Liver (tissue), 9 donors: ENCODE data around the gene RAB3A. TPM values are rescaled to one million over a fixed set of nuclear protein-coding genes. Genes with fewer than 3 reads are reported as not detected.

Experiments used
- DNase-seq: peaks from one replicate; pipeline ENCODE4 v3.0.0-alpha.2; 2017; ENCODE audit warnings: low spot score
- H3K27ac ChIP-seq, 2 donors: one replicate each; pipeline ENCODE4 v1.7.0; 2013; ENCODE audit warnings: inconsistent platforms in 2 of 2, low read length in 2 of 2, control low read depth in 1 of 2, low read depth in 1 of 2, mild to moderate bottlenecking in 1 of 2
- H3K27me3 ChIP-seq, 4 donors: one replicate each; pipeline versions ENCODE4 v1.6.1 to v1.7.0; 2013; ENCODE audit warnings: low read length in 3 of 4, inconsistent platforms in 1 of 4, mild to moderate bottlenecking in 1 of 4, moderate library complexity in 1 of 4; ENCODE audit not compliant: control insufficient read depth in 4 of 4, insufficient read depth in 4 of 4
- H3K36me3 ChIP-seq, 4 donors: one replicate each; pipeline versions ENCODE4 v1.6.1 to v1.7.0; 2013; ENCODE audit warnings: low read length in 3 of 4, mild to moderate bottlenecking in 3 of 4, low read depth in 1 of 4, moderate library complexity in 1 of 4; ENCODE audit not compliant: control insufficient read depth in 4 of 4, insufficient read depth in 3 of 4
- H3K4me1 ChIP-seq, 4 donors: one replicate each; pipeline versions ENCODE4 v1.6.1 to v1.7.0; 2013; ENCODE audit warnings: low read length in 3 of 4, mild to moderate bottlenecking in 3 of 4, moderate library complexity in 1 of 4; ENCODE audit not compliant: control insufficient read depth in 4 of 4, insufficient read depth in 4 of 4
- H3K4me3 ChIP-seq, 3 donors: one replicate each; pipeline versions ENCODE4 v1.6.1 to v1.7.0; 2013; ENCODE audit warnings: low read length in 3 of 3, control low read depth in 1 of 3, low read depth in 1 of 3, mild to moderate bottlenecking in 1 of 3
- H3K9ac ChIP-seq, 2 donors: one replicate each; pipeline ENCODE4 v1.7.0; 2013; ENCODE audit warnings: low read length in 2 of 2, mild to moderate bottlenecking in 2 of 2, moderate library complexity in 2 of 2, control low read depth in 1 of 2, low read depth in 1 of 2
- H3K9me3 ChIP-seq, 4 donors: one replicate each; pipeline versions ENCODE4 v1.6.1 to v1.7.0; 2013; ENCODE audit warnings: low read length in 3 of 4; ENCODE audit not compliant: control insufficient read depth in 4 of 4
- EGR1 ChIP-seq, 2 donors: IDR thresholded peaks; 2 replicates each; pipeline ENCODE4 v1.6.1; 2016 to 2018; ENCODE audit warnings: antibody characterized with exemption in 2 of 2, low read depth in 2 of 2
- FOXA1 ChIP-seq: IDR thresholded peaks from 2 replicates; pipeline ENCODE4 v1.6.1; 2016; ENCODE audit warnings: antibody characterized with exemption
- FOXA2 ChIP-seq: IDR thresholded peaks from 2 replicates; pipeline ENCODE4 v1.6.1; 2016; ENCODE audit warnings: antibody characterized with exemption
- GABPA ChIP-seq, 2 donors: IDR thresholded peaks in 1 of 2; conservative IDR thresholded peaks in 1 of 2; 2 replicates each; pipeline ENCODE4 v1.6.1; 2016; ENCODE audit warnings: antibody characterized with exemption in 2 of 2, mild to moderate bottlenecking in 1 of 2, moderate library complexity in 1 of 2
- HNF4A ChIP-seq, 2 donors: conservative IDR thresholded peaks; 2 replicates each; pipeline ENCODE4 v1.6.1; 2016; ENCODE audit warnings: antibody characterized with exemption in 2 of 2, mild to moderate bottlenecking in 2 of 2
- HNF4G ChIP-seq: IDR thresholded peaks from 2 replicates; pipeline ENCODE4 v1.6.1; 2016; ENCODE audit warnings: antibody characterized with exemption
- JUND ChIP-seq, 2 donors: IDR thresholded peaks; 2 replicates each; pipeline ENCODE4 v1.6.1; 2016; ENCODE audit warnings: antibody characterized with exemption in 2 of 2
- NR2F2 ChIP-seq: IDR thresholded peaks from 2 replicates; pipeline ENCODE4 v1.6.1; 2016; ENCODE audit warnings: antibody characterized with exemption
- RAD21 ChIP-seq, 2 donors: IDR thresholded peaks; 2 replicates each; pipeline ENCODE4 v1.6.1; 2016; ENCODE audit warnings: antibody characterized with exemption in 2 of 2, mild to moderate bottlenecking in 2 of 2
- RXRA ChIP-seq, 2 donors: IDR thresholded peaks; 2 replicates each; pipeline ENCODE4 v1.6.1; 2017 to 2018; ENCODE audit warnings: antibody characterized with exemption in 2 of 2, mild to moderate bottlenecking in 1 of 2
- SP1 ChIP-seq: IDR thresholded peaks from 2 replicates; pipeline ENCODE4 v1.6.1; 2018; ENCODE audit warnings: antibody characterized with exemption, mild to moderate bottlenecking
- TAF1 ChIP-seq: conservative IDR thresholded peaks from 2 replicates; pipeline ENCODE4 v1.6.1; 2016; ENCODE audit warnings: antibody characterized with exemption, mild to moderate bottlenecking
- YY1 ChIP-seq: IDR thresholded peaks from 2 replicates; pipeline ENCODE4 v1.6.1; 2016; ENCODE audit warnings: antibody characterized with exemption, mild to moderate bottlenecking
- WGBS: extraction: QIAGEN DNeasy Blood & Tissue Kit; methylation state at CpG from one replicate; pipeline ENCODE4 v1.1.7; 2013; 5-methylcytosine and 5-hydroxymethylcytosine counted together
- polyA plus RNA-seq, 2 donors: library from polyadenylated mRNA; stranded (reverse) in 1 of 2; unstranded in 1 of 2; fragments of 200-250 nt in 1 of 2; fragments of >200 nt in 1 of 2; fragmentation: Nextera tagmentation in 1 of 2; extraction: Ambion mirVana in 1 of 2; gene quantifications; one replicate each; pipeline versions ENCODE4 v1.2.1 to v1.2.3, GENCODE V29; 2013 to 2015
- total RNA-seq, 2 donors: library from RNA; depleted of rRNA; stranded (reverse); fragments of >200 nt; gene quantifications; one replicate each; pipeline ENCODE4 v1.2.3, GENCODE V29; 2014
- TF ChIP-seq, protein P1 (sequence below): IDR thresholded peaks from 2 replicates; pipeline ENCODE4 v1.6.1; 2016; ENCODE audit warnings: antibody characterized with exemption, mild to moderate bottlenecking
- TF ChIP-seq, protein P2 (sequence below): IDR thresholded peaks from 2 replicates; pipeline ENCODE4 v1.6.1; 2016; ENCODE audit warnings: antibody characterized with exemption
- TF ChIP-seq, protein P3 (sequence below): IDR thresholded peaks from 2 replicates; pipeline ENCODE4 v1.6.1; 2016; ENCODE audit warnings: antibody characterized with exemption
- TF ChIP-seq, protein P4 (sequence below): IDR thresholded peaks from 2 replicates; pipeline ENCODE4 v1.6.1; 2016; ENCODE audit warnings: antibody characterized with exemption
- TF ChIP-seq, protein P5 (sequence below): fragments of 150-350 bp; IDR thresholded peaks from 2 replicates; pipeline ENCODE4 v1.5.1; 2017; ENCODE audit warnings: improper control_type of control experiment, low read depth, low read length; ENCODE audit not compliant: missing input control
- donor health status: healthy.
- donor health status: healthy.
- donor health status: healthy.
- donor health status: healthy.
- donor health status: healthy.

The RAB3A gene
- total and polyA plus RNA-seq, 4 donors = 0.33 to 1.7 (median 0.79) TPM

DNA sequence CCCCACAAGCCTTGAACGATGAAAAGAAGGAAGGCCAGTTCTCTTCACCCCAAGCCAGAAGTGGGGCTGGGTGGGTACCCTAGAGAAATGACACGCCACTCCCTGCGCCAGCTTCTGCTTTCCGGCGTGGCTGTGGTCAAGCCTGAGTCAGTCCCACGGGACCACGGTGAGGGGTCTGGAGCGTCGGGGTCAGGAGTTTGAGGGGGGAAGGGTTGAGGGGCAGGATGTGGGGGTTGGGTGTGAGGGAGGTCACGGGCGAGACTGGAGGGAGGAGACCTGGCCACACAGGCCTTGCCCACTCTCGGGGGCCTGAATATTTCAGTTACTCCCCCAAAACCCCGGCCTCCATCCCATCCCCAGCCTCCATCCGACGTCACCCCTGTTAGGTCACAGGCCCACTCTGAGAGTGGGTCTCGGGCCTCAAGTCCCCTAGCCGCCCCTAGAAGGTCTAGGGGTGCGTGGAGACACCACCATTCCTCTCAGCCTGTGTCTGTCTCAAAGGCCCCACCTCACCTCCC lies 30.7 kb downstream of the RAB3A start:
- peaks cover 4 to 13% (median 8%) of the 10 kb centered on the region in 4 donors for H3K4me1 ChIP-seq
- TF ChIP-seq SP1 (no peak), RXRA (IDR thresholded peaks at IDR 0.05) (no peak), FOXA1 (no peak), NR2F2 (no peak), EGR1 (IDR thresholded peaks at IDR 0.05; ENCODE audit: low read depth in 2 of 2) (no peak), JUND (IDR thresholded peaks at IDR 0.05) (no peak), YY1 (no peak), HNF4G (no peak), FOXA2 (no peak), TAF1 (no peak), GABPA (IDR thresholded peaks at IDR 0.05 in 1 of 2, conservative IDR thresholded peaks at IDR 0.05 in 1 of 2) (no peak)
- TF ChIP-seq, protein P1, sequence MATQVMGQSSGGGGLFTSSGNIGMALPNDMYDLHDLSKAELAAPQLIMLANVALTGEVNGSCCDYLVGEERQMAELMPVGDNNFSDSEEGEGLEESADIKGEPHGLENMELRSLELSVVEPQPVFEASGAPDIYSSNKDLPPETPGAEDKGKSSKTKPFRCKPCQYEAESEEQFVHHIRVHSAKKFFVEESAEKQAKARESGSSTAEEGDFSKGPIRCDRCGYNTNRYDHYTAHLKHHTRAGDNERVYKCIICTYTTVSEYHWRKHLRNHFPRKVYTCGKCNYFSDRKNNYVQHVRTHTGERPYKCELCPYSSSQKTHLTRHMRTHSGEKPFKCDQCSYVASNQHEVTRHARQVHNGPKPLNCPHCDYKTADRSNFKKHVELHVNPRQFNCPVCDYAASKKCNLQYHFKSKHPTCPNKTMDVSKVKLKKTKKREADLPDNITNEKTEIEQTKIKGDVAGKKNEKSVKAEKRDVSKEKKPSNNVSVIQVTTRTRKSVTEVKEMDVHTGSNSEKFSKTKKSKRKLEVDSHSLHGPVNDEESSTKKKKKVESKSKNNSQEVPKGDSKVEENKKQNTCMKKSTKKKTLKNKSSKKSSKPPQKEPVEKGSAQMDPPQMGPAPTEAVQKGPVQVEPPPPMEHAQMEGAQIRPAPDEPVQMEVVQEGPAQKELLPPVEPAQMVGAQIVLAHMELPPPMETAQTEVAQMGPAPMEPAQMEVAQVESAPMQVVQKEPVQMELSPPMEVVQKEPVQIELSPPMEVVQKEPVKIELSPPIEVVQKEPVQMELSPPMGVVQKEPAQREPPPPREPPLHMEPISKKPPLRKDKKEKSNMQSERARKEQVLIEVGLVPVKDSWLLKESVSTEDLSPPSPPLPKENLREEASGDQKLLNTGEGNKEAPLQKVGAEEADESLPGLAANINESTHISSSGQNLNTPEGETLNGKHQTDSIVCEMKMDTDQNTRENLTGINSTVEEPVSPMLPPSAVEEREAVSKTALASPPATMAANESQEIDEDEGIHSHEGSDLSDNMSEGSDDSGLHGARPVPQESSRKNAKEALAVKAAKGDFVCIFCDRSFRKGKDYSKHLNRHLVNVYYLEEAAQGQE = no peak
- TF ChIP-seq, protein P2, sequence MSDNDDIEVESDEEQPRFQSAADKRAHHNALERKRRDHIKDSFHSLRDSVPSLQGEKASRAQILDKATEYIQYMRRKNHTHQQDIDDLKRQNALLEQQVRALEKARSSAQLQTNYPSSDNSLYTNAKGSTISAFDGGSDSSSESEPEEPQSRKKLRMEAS = no peak
- TF ChIP-seq, protein P3, sequence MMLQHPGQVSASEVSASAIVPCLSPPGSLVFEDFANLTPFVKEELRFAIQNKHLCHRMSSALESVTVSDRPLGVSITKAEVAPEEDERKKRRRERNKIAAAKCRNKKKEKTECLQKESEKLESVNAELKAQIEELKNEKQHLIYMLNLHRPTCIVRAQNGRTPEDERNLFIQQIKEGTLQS = no peak
- TF ChIP-seq, protein P4, sequence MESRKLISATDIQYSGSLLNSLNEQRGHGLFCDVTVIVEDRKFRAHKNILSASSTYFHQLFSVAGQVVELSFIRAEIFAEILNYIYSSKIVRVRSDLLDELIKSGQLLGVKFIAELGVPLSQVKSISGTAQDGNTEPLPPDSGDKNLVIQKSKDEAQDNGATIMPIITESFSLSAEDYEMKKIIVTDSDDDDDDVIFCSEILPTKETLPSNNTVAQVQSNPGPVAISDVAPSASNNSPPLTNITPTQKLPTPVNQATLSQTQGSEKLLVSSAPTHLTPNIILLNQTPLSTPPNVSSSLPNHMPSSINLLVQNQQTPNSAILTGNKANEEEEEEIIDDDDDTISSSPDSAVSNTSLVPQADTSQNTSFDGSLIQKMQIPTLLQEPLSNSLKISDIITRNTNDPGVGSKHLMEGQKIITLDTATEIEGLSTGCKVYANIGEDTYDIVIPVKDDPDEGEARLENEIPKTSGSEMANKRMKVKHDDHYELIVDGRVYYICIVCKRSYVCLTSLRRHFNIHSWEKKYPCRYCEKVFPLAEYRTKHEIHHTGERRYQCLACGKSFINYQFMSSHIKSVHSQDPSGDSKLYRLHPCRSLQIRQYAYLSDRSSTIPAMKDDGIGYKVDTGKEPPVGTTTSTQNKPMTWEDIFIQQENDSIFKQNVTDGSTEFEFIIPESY = no peak
- 69% methylated on average over 18 of the region's 18 CpGs for WGBS
- no peak overlapping the region for H3K9ac ChIP-seq
- H3K4me3 ChIP-seq = no peak overlapping the region
- no peaks in the 10 kb centered on the region for H3K27me3 ChIP-seq
- no peak for DNase-seq
- no peaks in the 10 kb centered on the region for H3K9me3 ChIP-seq
- H3K27ac ChIP-seq = peak overlapping the region; percentile 77 to 86
- H3K36me3 ChIP-seq = peaks cover 0 to 10% (median 4%) of the 10 kb centered on the region in 4 donors

DNA sequence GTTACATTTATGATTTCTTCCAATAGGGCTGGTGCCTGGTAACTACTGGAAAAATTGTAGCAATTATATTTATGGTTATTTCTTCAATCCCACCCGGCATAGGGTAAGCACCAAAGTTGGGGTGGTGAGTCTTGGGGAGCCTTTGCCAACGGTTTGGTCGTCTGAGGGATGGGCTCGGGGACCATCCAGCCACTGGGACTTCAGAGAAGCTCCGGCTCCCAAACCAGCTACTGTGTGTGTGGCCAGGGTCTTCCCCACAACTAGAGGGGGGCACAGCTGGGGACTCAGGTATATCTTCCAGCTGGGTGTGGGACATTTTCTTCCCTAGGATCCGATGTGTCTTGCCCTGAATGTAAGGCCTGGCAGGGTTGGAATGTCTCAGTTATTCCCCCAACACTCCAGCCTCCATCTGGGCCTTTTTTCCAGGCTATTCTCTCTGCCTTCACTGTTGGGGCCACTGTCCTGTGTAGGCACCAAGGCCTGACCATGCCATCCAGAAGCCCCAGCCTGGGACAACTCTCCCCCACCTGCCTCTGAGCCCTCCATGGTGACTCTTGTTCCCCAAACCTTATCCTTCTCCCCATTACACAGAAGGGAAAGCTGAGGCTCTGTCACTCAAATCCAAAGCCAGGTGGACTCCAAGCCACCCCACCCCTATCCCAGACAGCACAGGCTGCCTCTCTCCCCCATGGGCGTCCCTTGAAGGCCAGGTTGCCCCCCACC lies 31.4 kb downstream of the RAB3A start:
- no peak overlapping the region for H3K9ac ChIP-seq
- no peaks in the 10 kb centered on the region for H3K27me3 ChIP-seq
- WGBS = 91% methylated on average over 7 of the region's 7 CpGs
- H3K4me1 ChIP-seq = peaks cover 4 to 13% (median 8%) of the 10 kb centered on the region in 4 donors
- no peak for DNase-seq
- peaks cover 0 to 12% (median 3%) of the 10 kb centered on the region in 4 donors for H3K36me3 ChIP-seq
- no peak overlapping the region for H3K4me3 ChIP-seq
- H3K9me3 ChIP-seq = no peaks in the 10 kb centered on the region
- TF ChIP-seq, protein P5, sequence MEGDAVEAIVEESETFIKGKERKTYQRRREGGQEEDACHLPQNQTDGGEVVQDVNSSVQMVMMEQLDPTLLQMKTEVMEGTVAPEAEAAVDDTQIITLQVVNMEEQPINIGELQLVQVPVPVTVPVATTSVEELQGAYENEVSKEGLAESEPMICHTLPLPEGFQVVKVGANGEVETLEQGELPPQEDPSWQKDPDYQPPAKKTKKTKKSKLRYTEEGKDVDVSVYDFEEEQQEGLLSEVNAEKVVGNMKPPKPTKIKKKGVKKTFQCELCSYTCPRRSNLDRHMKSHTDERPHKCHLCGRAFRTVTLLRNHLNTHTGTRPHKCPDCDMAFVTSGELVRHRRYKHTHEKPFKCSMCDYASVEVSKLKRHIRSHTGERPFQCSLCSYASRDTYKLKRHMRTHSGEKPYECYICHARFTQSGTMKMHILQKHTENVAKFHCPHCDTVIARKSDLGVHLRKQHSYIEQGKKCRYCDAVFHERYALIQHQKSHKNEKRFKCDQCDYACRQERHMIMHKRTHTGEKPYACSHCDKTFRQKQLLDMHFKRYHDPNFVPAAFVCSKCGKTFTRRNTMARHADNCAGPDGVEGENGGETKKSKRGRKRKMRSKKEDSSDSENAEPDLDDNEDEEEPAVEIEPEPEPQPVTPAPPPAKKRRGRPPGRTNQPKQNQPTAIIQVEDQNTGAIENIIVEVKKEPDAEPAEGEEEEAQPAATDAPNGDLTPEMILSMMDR = no peak
- TF ChIP-seq YY1 (no peak), HNF4A (conservative IDR thresholded peaks at IDR 0.05) (no peak), EGR1 (IDR thresholded peaks at IDR 0.05; ENCODE audit: low read depth in 2 of 2) (no peak), FOXA2 (no peak), HNF4G (no peak), RAD21 (IDR thresholded peaks at IDR 0.05) (no peak)
- TF ChIP-seq, protein P4 = no peak
- TF ChIP-seq, protein P2 = no peak
- H3K27ac ChIP-seq = peak overlapping the region in 1 of 2 donors; percentile 13
